Osteoblast (primary cell): ENCODE results near the gene GAN. TPM values are rescaled to one million over a fixed set of nuclear protein-coding genes. Genes with fewer than 3 reads are reported as not detected.

Experiments used
- DNase-seq: peaks from one replicate; pipeline ENCODE4 v3.0.0; 2011; ENCODE audit warnings: low spot score, mixed read lengths; ENCODE audit not compliant: insufficient read length; ENCODE audit errors: missing footprints
- H2AFZ ChIP-seq: 2 replicates; pipeline ENCODE4 v1.6.0; 2011; ENCODE audit warnings: mild to moderate bottlenecking, low read length
- H3K27ac ChIP-seq: 2 replicates; pipeline ENCODE4 v1.5.1; 2011; ENCODE audit warnings: mild to moderate bottlenecking, low read depth, low read length, moderate library complexity
- H3K27me3 ChIP-seq: 2 replicates; pipeline ENCODE4 v1.6.0; 2012; ENCODE audit warnings: mild to moderate bottlenecking, control low read depth, inconsistent platforms, low read length, moderate library complexity; ENCODE audit not compliant: insufficient read depth
- H3K36me3 ChIP-seq: 2 replicates; pipeline ENCODE4 v1.5.1; 2011; ENCODE audit warnings: mild to moderate bottlenecking, low read length, control low read depth, moderate library complexity; ENCODE audit not compliant: insufficient read depth
- H3K4me1 ChIP-seq: 2 replicates; pipeline ENCODE4 v1.5.1; 2011; ENCODE audit warnings: mild to moderate bottlenecking, low read length, control low read depth, moderate library complexity; ENCODE audit not compliant: insufficient read depth
- H3K4me2 ChIP-seq: 2 replicates; pipeline ENCODE4 v1.6.0; 2011; ENCODE audit warnings: mild to moderate bottlenecking, low read length; ENCODE audit not compliant: insufficient read depth
- H3K4me3 ChIP-seq: fragments of 200-600 bp; sonication (generic); 3 replicates; pipeline ENCODE4 v1.5.1; 2012; ENCODE audit warnings: mild to moderate bottlenecking, low read length, inconsistent platforms; ENCODE audit not compliant: insufficient read depth
- H3K79me2 ChIP-seq: 2 replicates; pipeline ENCODE4 v1.6.0; 2012; ENCODE audit warnings: mild to moderate bottlenecking, low read length, control low read depth, inconsistent platforms; ENCODE audit not compliant: insufficient read depth
- H3K9me3 ChIP-seq: 2 replicates; pipeline ENCODE4 v1.5.1; 2011; ENCODE audit warnings: low read depth, low read length, control low read depth
- H4K20me1 ChIP-seq: 2 replicates; pipeline ENCODE4 v1.6.0; 2012; ENCODE audit warnings: mild to moderate bottlenecking, low read length, control low read depth; ENCODE audit not compliant: insufficient read depth
- CTCF ChIP-seq: IDR thresholded peaks from 2 replicates; pipeline ENCODE4 v1.5.1; 2011; ENCODE audit warnings: mild to moderate bottlenecking, low read depth, low read length, moderate library complexity; ENCODE audit errors: extremely low read depth
- total RNA-seq: library from RNA; depleted of rRNA; stranded (reverse); fragments of >200 nt; gene quantifications from 2 replicates; pipeline ENCODE4 v1.2.3, GENCODE V29; 2012

GAN gene
- total RNA-seq, 1 donor: 10.9 TPM

GRCh38 chr16:81327447-81328196 is 12.9 kb downstream of the GAN start:
- H3K27me3 ChIP-seq: no peaks in the 10 kb centered on the region
- peaks cover 29% of the 10 kb centered on the region for H4K20me1 ChIP-seq
- H3K9me3 ChIP-seq: no peaks in the 10 kb centered on the region
- H3K4me3 ChIP-seq: no peak overlapping the region
- H2AFZ ChIP-seq: no peak overlapping the region
- H3K27ac ChIP-seq: no peak overlapping the region
- H3K4me1 ChIP-seq: no peaks in the 10 kb centered on the region
- no peak overlapping the region for H3K4me2 ChIP-seq
- no peak for DNase-seq
- peaks cover 61% of the 10 kb centered on the region for H3K79me2 ChIP-seq
- H3K36me3 ChIP-seq: no peaks in the 10 kb centered on the region
- no peak for TF ChIP-seq CTCF

- H3K4me3 ChIP-seq: no peak overlapping the region
Observed at GRCh38 chr16:81329947-81330346, 15.2 kb downstream of the GAN start.

GRCh38 chr16:81333356-81333755 is 18.6 kb downstream of the GAN start:
- Histone ChIP-seq H3K79me2 (peaks cover 26% of the 10 kb centered on the region), H3K4me3 (no peak overlapping the region), H4K20me1 (peaks cover 20% of the 10 kb centered on the region), H3K36me3 (no peaks in the 10 kb centered on the region), H3K4me2 (no peak overlapping the region), H2AFZ (no peak overlapping the region), H3K27me3 (no peaks in the 10 kb centered on the region), H3K4me1 (peaks cover 4% of the 10 kb centered on the region), H3K9me3 (no peaks in the 10 kb centered on the region), H3K27ac (no peak overlapping the region)
- no peak for TF ChIP-seq CTCF
- DNase-seq: no peak

More at GRCh38 chr16:81329947-81330346, 15.2 kb downstream of the GAN start:
- Histone ChIP-seq H4K20me1 (peaks cover 18% of the 10 kb centered on the region), H3K27ac (no peak overlapping the region), H3K27me3 (no peaks in the 10 kb centered on the region), H3K36me3 (no peaks in the 10 kb centered on the region), H3K79me2 (peaks cover 40% of the 10 kb centered on the region), H3K9me3 (no peaks in the 10 kb centered on the region), H3K4me1 (no peaks in the 10 kb centered on the region), H2AFZ (no peak overlapping the region), H3K4me2 (no peak overlapping the region)
- no peak for TF ChIP-seq CTCF
- DNase-seq: no peak

DNA sequence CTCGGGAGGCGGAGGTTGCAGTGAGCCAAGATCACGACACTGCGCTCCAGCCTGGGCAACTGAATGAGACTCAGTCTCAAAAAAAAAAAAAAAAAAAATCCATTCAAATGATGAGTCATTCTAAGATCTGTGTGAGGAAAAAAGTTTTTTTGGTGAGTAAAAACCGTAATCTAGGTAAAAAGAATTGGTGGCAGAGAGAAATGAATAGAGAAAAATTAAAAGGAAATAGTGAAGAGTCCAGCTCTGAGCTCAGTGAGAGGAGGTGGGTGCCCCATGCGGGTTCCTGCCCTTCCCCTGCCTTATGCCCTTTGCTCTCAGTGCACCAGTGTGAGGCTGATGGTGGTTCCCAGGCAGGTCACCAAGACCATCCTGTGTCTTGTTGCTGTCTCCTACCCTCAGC is 20.9 kb downstream of the GAN start:
- peaks cover 16% of the 10 kb centered on the region for H3K79me2 ChIP-seq

More for the DNA sequence above, 20.9 kb downstream of the GAN start:
- Histone ChIP-seq H3K4me2 (no peak overlapping the region), H3K4me1 (peaks cover 4% of the 10 kb centered on the region), H3K9me3 (no peaks in the 10 kb centered on the region), H4K20me1 (peaks cover 18% of the 10 kb centered on the region), H3K36me3 (no peaks in the 10 kb centered on the region), H3K27me3 (no peaks in the 10 kb centered on the region), H3K27ac (no peak overlapping the region), H3K4me3 (no peak overlapping the region), H2AFZ (no peak overlapping the region)
- no peak for DNase-seq
- TF ChIP-seq CTCF: no peak
